Mesendoderm (in vitro differentiated cells): Measurements from ENCODE around the gene CNRIP1.
"Not testable (repeated sequence)": the region's sequence is repeated elsewhere in the genome, so short reads cannot be mapped to it uniquely, and the experiment has no call there.

ENCODE experiments used
- DNase-seq: peaks from one replicate; pipeline ENCODE4 v3.0.0; 2013
- H2AK5ac ChIP-seq: 2 replicates; pipeline ENCODE4 v1.6.1; 2013; ENCODE audit warnings: low read length, inconsistent platforms
- H2BK120ac ChIP-seq: 2 replicates; pipeline ENCODE4 v1.6.1; 2013; ENCODE audit warnings: low read depth, mild to moderate bottlenecking, low read length, moderate library complexity, mixed read lengths
- H2BK15ac ChIP-seq: replicated peaks from 2 replicates; pipeline ENCODE4 v1.6.1; 2013; ENCODE audit warnings: low read depth, mild to moderate bottlenecking, moderate library complexity
- H2BK5ac ChIP-seq: 2 replicates; pipeline ENCODE4 v1.6.1; 2013; ENCODE audit warnings: low read length, inconsistent platforms
- H3K18ac ChIP-seq: 2 replicates; pipeline ENCODE4 v1.6.1; 2013; ENCODE audit warnings: mild to moderate bottlenecking, low read length, mixed read lengths
- H3K23ac ChIP-seq: one replicate; pipeline ENCODE4 v1.6.1; 2013; ENCODE audit warnings: low read length
- H3K27ac ChIP-seq: 2 replicates; pipeline ENCODE4 v1.5.1; 2013; ENCODE audit warnings: low read depth, mild to moderate bottlenecking, inconsistent platforms, low read length, moderate library complexity
- H3K27me3 ChIP-seq: 2 replicates; pipeline ENCODE4 v1.6.1; 2013; ENCODE audit warnings: low read length, control low read depth, mild to moderate bottlenecking, inconsistent platforms; ENCODE audit not compliant: insufficient read depth, poor library complexity
- H3K36me3 ChIP-seq: 2 replicates; pipeline ENCODE4 v1.6.1; 2013; ENCODE audit warnings: low read length, inconsistent platforms; ENCODE audit not compliant: control insufficient read depth, insufficient read depth
- H3K4ac ChIP-seq: one replicate; pipeline ENCODE4 v1.6.1; 2013; ENCODE audit warnings: low read depth, mild to moderate bottlenecking, low read length, moderate library complexity
- H3K4me1 ChIP-seq: 2 replicates; pipeline ENCODE4 v1.6.1; 2013; ENCODE audit warnings: low read depth, low read length, inconsistent platforms; ENCODE audit not compliant: control insufficient read depth
- H3K4me2 ChIP-seq: 2 replicates; pipeline ENCODE4 v1.6.1; 2013; ENCODE audit warnings: low read length
- H3K4me3 ChIP-seq: 2 replicates; pipeline ENCODE4 v1.5.1; 2013; ENCODE audit warnings: mild to moderate bottlenecking, low read length
- H3K56ac ChIP-seq: one replicate; pipeline ENCODE4 v1.6.1; 2013; ENCODE audit warnings: low read length
- H3K79me1 ChIP-seq: 2 replicates; pipeline ENCODE4 v1.6.1; 2013; ENCODE audit warnings: low read length, inconsistent platforms
- H3K79me2 ChIP-seq: 2 replicates; pipeline ENCODE4 v1.6.1; 2013; ENCODE audit warnings: mild to moderate bottlenecking, low read length; ENCODE audit not compliant: control insufficient read depth, insufficient read depth
- H3K9ac ChIP-seq: 2 replicates; pipeline ENCODE4 v1.6.1; 2013; ENCODE audit warnings: low read length, inconsistent platforms
- H4K5ac ChIP-seq: one replicate; pipeline ENCODE4 v1.6.1; 2013; ENCODE audit warnings: low read length
- H4K8ac ChIP-seq: one replicate; pipeline ENCODE4 v1.6.1; 2013; ENCODE audit warnings: low read depth, mild to moderate bottlenecking, control low read depth, low read length, moderate library complexity
- WGBS: extraction: QIAGEN DNeasy Blood & Tissue Kit; methylation state at CpG from one replicate; pipeline ENCODE4 v1.1.7; 2013; ENCODE audit warnings: low lambda C conversion rate, missing lambda C conversion rate; ENCODE audit not compliant: insufficient coverage; ENCODE audit errors: extremely low coverage; 5-methylcytosine and 5-hydroxymethylcytosine counted together

The CNRIP1 gene

DNA sequence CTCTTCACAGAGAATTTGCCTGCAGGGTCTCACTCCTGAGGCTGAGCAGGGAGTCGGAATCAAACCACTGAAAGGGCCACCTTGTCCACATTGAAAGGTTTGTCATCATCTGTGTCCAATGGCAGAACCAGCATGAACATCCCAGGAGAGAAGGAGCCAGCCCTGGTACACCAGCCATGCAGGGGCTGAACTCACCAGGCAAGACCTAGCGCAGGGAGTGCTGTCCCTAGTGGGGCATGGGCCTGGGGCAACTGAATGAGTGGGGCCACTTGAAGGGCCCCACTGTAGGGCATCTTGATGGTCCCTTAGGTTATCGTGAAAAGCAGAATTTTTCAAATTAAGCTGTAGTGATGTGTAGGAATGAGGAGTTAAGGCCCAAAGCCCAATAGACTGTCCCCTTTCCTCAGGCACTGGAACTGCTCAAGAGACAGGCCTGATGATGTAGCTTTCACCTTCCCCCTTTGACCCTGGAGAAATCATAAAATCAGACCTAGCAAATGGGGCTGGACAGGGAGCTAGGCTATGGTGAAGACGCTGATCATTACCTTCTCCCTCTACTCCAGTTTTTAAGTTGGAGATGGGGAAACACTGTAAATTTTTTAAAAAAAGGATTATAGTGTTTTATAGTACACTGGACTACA, 37.0 kb upstream of the CNRIP1 start:
- DNase-seq: no peak
- no CpG with 5 or more reads among the region's 4 CpGs for WGBS
- Histone ChIP-seq H2AK5ac (no peak overlapping the region), H3K4ac (no peak overlapping the region), H3K27ac (no peak overlapping the region), H2BK15ac (no peak overlapping the region), H3K56ac (peak overlapping the region; percentile 10), H3K4me2 (no peak overlapping the region), H3K23ac (no peak overlapping the region), H4K8ac (no peak overlapping the region), H2BK120ac (no peak overlapping the region), H3K4me3 (no peak overlapping the region), H2BK5ac (no peak overlapping the region), H3K18ac (no peak overlapping the region), H3K4me1 (no peaks in the 10 kb centered on the region), H3K27me3 (no peaks in the 10 kb centered on the region), H3K79me1 (no peaks in the 10 kb centered on the region), H4K5ac (no peak overlapping the region), H3K36me3 (no peaks in the 10 kb centered on the region), H3K9ac (no peak overlapping the region), H3K79me2 (no peaks in the 10 kb centered on the region)

DNA sequence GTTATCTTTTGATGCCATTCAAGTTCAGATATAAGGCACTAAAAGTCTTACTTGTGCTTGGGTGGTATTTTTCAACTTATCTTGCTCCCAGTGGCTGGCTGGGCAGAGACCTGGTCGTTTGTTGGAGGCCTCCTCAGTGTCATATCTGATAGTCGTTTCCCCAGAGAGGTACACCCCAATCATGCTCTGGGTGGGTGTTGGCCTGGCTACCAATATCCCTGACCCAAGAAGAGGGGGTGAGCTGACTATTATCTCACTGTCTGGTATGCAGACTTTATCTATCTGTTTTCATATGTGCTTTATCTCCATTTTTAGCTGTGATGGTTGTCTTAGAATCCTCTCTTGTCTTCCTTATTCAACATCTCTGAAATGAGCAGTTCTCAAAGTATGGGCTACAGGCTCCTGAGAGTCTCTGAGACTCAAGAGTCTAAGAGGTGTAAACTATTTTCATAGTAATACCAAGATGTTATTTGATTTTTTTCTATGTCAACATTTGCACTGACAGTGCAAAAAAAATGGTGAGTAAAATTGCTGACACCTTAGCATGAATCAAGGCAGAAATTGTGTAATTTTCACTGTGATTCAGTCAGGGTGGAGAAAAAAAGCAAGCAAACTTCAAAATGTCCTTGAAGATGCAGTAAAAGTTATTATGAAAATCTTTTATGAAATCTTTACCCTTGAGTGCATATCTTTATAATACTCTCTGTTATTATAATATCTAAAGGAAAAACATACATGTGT, 33.1 kb upstream of the CNRIP1 start:
- Histone ChIP-seq H3K4me3 (no peak overlapping the region), H2BK15ac (no peak overlapping the region), H3K4me1 (no peaks in the 10 kb centered on the region), H3K4ac (no peak overlapping the region), H3K27me3 (no peaks in the 10 kb centered on the region), H3K36me3 (no peaks in the 10 kb centered on the region), H3K79me1 (no peaks in the 10 kb centered on the region), H2AK5ac (no peak overlapping the region), H4K5ac (no peak overlapping the region), H3K23ac (no peak overlapping the region), H3K27ac (no peak overlapping the region), H2BK120ac (no peak overlapping the region), H3K4me2 (no peak overlapping the region), H3K56ac (no peak overlapping the region), H2BK5ac (no peak overlapping the region), H3K79me2 (no peaks in the 10 kb centered on the region), H3K9ac (no peak overlapping the region), H4K8ac (no peak overlapping the region), H3K18ac (no peak overlapping the region)
- no CpG with 5 or more reads among the region's 2 CpGs for WGBS
- DNase-seq: no peak

DNA sequence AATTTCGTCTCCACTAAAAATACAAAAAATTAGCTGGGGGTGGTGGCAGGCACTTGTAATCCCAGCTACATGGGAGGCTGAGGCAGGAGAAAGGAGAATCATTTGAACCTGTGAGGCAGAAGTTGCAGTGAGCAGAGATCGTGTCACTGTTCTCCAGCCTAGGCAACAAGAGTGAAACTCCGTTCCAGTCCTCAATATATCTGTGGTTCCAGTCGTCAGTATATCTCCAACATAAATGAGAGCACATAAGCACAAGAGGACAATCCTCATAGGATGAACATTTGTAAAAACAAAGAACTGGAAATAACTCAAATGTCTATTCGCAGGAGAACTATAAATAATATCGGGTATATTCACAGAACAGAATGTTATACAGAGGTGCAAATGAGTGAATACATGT, 32.2 kb upstream of the CNRIP1 start:
- Histone ChIP-seq H4K5ac (no peak overlapping the region), H3K4me3 (no peak overlapping the region), H3K27ac (no peak overlapping the region), H3K9ac (no peak overlapping the region), H3K36me3 (no peaks in the 10 kb centered on the region), H2AK5ac (no peak overlapping the region), H3K56ac (no peak overlapping the region), H4K8ac (no peak overlapping the region), H2BK120ac (no peak overlapping the region), H3K23ac (no peak overlapping the region), H3K27me3 (no peaks in the 10 kb centered on the region), H3K4me1 (no peaks in the 10 kb centered on the region), H3K79me1 (no peaks in the 10 kb centered on the region), H3K18ac (no peak overlapping the region), H2BK15ac (no peak overlapping the region), H2BK5ac (no peak overlapping the region), H3K4me2 (no peak overlapping the region), H3K79me2 (no peaks in the 10 kb centered on the region), H3K4ac (no peak overlapping the region)
- WGBS: no CpG with 5 or more reads among the region's 6 CpGs
- DNase-seq: no peak

DNA sequence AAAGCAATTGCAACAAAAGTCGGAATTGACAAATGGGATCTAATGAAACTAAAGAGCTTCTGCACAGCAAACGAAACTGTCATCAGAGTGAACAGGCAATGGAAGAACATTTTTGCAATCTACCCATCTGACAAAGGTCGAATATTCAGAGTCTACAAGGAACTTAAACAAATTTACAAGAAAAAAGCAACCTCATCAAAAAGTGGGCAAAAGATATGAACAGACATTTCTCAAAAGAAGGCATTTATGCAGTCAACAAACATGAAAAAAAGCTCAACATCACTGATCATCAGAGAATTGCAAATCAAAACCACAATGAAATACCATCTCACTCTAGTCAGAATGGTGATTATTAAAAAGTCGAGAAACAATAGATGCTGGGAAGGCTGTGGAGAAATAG, 29.3 kb upstream of the CNRIP1 start:
- not testable (repeated sequence) for H3K27me3 ChIP-seq, H3K36me3 ChIP-seq, H3K9ac ChIP-seq, H2BK5ac ChIP-seq, H3K27ac ChIP-seq, H3K4me1 ChIP-seq, H3K18ac ChIP-seq, H3K79me1 ChIP-seq, DNase-seq, H3K23ac ChIP-seq, H3K79me2 ChIP-seq, H2BK120ac ChIP-seq, H4K5ac ChIP-seq, H2AK5ac ChIP-seq, H3K4me2 ChIP-seq, H3K56ac ChIP-seq, H4K8ac ChIP-seq, H3K4ac ChIP-seq, H3K4me3 ChIP-seq, H2BK15ac ChIP-seq
- WGBS: no CpG with 5 or more reads among the region's 4 CpGs

DNA sequence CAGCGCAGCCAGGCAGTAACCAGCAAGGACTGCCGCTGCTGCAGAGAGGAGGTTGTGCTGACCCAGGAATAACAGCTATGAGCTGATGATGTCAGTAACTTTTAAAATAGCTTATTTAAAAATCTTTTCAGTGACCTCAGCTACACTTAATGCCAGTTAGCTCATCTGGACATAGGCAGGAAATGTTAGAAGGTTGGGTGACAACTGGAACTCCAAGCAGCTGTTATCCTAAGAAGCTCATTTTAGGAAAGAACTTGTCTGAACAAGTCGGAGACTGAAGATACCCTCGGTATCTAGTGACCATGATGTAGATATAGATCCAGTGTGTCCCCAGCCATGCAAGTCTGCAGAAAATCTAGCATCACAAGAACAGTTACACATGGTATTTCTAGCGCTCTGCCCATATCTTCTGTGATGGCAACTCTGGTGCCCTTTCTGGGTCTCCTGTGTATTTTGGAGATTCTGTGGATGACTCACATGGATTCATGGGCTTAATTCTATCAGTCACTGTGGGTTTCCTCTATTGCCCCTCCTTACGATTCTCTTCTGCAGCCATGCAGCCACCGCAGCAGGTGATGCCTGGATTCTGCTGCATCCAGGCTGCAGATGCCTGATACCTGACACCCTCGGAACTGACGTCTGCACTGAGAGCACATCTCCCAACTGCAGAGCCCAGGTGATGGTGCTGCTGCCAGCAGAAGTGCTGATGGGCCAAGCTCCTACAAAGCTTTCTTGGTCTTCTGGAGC, 25.6 kb upstream of the CNRIP1 start:
- no peaks in the 10 kb centered on the region for H3K79me2 ChIP-seq
- no peak overlapping the region for H4K5ac ChIP-seq
- H2BK5ac ChIP-seq: no peak overlapping the region
- H2AK5ac ChIP-seq: no peak overlapping the region
- no peak overlapping the region for H3K4ac ChIP-seq
- H3K4me1 ChIP-seq: no peaks in the 10 kb centered on the region
- no peak overlapping the region for H3K18ac ChIP-seq
- H3K4me3 ChIP-seq: no peak overlapping the region
- H3K79me1 ChIP-seq: no peaks in the 10 kb centered on the region
- no peak for DNase-seq
- H3K36me3 ChIP-seq: no peaks in the 10 kb centered on the region
- H3K27ac ChIP-seq: no peak overlapping the region
- H4K8ac ChIP-seq: no peak overlapping the region
- no peak overlapping the region for H2BK15ac ChIP-seq
- no peak overlapping the region for H3K9ac ChIP-seq
- no peak overlapping the region for H3K4me2 ChIP-seq
- H2BK120ac ChIP-seq: no peak overlapping the region
- no peak overlapping the region for H3K56ac ChIP-seq
- no peak overlapping the region for H3K23ac ChIP-seq
- no CpG with 5 or more reads among the region's 9 CpGs for WGBS
- H3K27me3 ChIP-seq: no peaks in the 10 kb centered on the region
